Activated T-helper 9 cell treated with anti-CD3 and anti-CD28 coated beads, Interleukin-2, amount 50 U/mL, for 16 hours (primary cell): ENCODE measurements around the gene PGBD5.
"Not testable (repeated sequence)": the region's sequence is repeated elsewhere in the genome, so short reads cannot be mapped to it uniquely, and the experiment has no call there.

Experiments
- DNase-seq: peaks from one replicate; pipeline ENCODE4 v3.0.0-alpha.2; 2020; ENCODE audit warnings: low read depth

PGBD5 gene

DNA sequence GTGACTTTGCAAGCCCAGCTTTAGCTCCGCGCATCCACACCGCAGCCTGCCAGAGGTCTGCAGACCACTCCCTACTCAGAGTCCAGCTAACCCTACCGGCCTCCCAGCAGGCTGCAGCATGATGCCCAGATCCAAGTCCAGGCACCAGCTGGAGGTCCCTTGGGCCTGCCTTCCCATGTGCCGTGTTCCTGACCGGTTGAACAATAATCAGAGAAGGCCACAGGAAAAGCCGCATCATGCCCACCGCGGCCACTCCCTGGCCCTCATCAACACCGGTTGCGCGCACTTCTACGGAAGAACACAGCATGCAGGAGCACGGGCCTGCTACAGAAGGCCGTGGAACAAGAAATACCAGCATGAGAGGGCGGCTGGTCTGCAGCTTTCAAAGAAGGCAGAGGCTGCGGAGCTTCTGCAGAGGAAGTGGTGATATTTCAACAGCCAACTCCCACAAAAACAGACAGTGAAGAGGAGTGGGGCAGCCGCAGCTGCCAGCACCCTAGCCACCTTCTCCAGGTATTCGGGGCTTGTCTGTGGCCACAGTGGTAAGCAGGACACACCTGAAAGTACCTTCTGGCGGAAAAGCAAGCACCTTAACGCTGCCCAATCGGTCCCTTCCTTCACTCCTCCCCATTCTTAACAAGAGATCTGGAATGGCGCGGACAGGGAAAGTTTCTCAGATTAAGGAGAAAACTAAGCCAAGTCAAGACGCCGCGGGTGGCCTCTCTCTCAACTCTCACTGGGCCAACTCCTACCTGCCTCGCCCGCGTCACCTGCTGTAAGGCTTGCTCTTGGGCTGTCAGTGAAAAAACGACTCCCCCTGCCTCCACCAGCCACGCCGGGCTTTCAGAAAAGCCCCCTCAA, 1.5 kb downstream of the PGBD5 start:
- no peak for DNase-seq

DNA sequence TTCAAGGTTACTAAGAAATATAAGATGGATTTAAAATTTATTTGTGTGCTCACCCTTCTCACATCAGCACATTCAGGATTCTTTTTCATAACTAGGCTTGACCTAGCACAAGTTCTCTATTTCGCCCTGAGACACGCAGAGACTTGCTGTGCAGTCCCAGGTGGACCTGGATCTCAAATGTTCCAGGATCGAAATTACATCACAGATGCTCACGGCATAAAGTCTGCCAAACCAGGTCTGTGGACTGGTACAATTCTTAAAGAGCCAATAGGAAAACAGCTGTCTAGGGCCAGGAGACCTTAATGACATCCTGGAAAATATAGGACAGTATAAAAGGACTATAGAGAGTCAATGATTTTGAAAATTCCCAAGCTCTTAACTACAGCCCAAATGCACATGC, 2.2 kb downstream of the PGBD5 start:
- no peak for DNase-seq

DNA sequence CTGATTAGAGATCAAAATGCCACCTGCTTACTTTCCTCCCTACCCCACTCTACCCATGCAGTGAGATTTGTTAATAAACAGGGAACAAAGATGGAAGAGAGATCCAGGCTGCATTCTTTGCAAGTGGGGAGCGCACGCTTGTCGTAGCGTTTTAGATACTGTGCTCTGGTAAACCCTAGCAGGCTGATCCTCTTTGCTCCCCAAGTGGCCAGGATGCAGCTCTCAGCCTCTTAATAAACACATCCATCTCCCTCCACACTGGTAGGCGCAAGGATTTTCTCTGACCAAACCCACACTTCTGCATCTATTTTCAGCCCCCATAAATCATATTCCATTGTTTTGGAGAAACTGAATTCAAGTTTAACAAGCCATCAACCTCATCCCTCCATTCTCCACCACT, 2.9 kb downstream of the PGBD5 start:
- DNase-seq = no peak

DNA sequence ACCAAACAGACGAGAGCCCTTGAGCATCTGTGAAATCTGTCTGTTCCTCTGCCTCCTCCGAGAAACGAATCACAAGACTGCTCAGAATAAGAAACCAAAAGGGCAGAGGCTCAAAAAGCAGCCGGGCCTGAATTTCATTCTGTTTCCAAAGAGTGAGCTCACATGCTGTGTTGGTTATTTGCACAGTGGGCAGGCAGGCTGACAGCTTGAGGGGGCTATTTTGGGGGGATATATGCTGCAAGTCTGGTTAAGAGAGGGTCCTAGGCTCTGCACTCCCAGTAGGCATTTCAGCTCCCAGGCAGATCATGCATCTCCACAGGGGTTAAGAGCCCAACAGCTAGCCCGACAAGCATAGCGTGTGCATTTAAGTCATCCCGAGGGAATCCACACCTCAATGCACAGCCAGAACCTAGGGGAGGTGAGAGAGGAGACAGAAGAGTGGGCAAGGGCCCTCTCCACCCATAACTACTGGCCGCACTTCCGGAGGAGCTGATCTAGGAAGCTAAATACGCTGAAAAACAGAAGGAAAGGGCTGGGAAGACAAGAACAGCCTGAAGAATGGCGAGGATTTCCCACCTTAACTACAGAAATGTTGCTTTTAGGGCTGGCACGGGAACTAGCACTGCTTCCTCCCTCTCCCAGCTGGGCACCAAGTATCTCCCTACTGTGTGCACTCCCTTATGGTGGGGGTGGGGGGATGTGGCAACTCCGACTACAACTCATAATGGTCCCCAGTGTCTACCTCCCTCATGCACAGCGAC, 3.7 kb downstream of the PGBD5 start:
- no peak for DNase-seq

DNA sequence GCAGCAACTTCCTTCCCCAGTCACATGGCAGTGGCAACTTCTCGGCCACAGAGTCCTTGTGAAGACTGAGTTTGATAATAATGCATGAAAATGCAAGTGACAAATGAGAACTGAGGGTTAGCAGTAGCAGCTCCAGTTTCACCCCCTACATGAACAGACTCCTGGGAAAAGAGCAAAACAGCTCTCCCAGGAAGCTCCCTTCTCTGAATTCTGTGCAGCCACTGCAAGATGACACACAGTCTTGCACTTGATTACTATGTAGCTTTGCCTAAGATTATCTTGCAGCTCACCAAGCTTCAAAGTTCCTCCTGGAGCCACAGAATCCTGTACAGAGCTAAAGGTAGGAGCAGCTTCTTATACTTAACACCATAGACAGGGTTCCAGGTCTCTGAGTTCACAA, 4.7 kb downstream of the PGBD5 start:
- DNase-seq = no peak

DNA sequence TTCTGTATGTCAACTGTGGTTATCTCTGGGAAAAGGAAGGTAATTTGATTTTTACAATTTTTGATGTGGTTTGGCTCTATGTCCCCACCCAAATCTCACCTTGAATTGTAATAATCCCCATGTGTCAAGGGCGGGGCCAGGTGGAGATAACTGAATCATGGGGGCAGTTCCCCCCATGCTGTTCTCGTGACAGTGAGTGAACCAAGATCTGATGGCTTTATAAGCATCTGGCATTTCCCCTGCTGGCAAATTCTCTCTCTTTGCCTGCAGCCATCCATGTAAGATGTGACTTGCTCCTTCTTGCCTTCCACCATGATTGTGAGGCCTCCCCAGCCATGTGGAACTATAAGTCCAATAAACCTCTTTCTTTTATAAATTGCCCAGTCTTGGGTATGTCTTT, 5.8 kb downstream of the PGBD5 start:
- DNase-seq = not testable (repeated sequence)

DNA sequence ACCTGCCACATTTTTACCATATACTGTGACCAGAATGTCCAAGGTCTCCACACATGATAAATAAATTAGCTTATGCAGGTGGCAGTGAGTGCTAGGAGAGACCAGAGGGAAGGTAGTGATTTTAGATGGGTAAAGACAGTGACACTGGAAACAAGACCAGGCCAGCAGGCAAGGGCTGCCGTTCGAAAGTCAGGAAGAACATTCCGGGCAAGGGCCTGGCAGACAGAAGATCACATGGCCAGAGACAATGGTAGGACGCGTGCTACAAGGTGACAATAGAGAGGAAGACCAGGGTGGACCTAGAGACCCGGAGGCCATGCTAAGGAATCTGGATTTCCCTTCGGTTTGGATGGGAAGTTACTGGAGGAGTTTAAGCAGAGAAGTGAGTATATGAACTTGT, 9.7 kb downstream of the PGBD5 start:
- no peak for DNase-seq

GRCh38 chr1:230415405-230416132, 10.6 kb downstream of the PGBD5 start:
- no peak for DNase-seq

DNA sequence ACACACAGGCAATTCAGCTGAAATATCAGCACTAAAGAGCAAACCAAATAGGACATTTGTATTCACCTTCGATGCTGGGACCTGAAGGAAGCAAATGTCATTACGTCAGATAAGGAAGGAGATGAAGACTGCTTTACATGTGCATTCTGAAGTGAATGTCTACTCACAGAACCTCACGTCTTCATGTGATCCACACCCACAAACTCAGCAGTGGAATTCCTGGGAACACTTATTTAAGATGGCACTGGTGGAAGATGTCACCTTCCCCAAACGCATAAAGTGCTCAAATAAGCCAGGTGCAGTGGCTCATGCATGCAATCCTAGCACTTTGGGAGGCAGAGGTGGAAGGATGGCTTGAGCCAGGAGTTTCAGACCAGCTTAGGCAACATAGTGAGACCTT, 11.4 kb downstream of the PGBD5 start:
- DNase-seq = no peak

DNA sequence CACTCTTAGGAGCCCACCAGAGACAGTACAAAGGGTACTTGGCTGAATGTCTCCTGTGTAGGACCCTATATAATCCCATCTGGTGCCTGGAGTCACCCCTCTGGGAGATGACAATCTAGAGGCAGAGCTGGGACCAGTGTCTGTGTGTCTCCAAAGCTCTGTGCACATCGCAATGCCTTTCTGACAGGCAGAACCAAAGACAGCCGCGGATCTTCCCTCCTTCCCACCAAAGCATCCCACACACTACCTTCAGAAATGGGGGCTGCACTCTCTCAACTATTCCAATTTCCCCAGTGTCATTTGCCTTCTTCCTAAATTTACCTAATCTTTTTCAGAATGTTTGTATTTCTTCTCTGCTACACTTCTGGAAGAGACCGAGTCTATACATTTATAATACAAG, 12.0 kb downstream of the PGBD5 start:
- DNase-seq = no peak

DNA sequence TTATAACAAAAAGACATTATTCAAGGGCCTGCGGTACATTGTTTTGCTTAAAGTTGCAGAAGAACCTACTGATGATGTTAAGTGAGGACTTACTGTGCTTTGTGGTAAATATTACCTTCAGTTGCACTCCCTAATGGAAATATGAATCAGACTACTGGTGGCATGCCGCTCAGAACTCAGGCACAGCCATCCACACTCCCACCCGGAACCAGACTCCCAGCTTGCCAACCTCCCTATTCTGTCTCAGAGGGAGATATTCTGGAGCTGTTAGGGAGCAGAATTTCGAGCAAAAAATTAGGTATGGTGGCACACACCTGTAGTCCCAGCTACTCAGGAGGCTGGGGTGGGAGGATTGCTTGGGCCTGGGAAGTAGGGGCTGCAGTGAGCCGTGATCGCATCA, 13.1 kb downstream of the PGBD5 start:
- DNase-seq = no peak

- no peak for DNase-seq
Observed at GRCh38 chr1:230408971-230409370, 17.2 kb downstream of the PGBD5 start.

GRCh38 chr1:230407351-230407750, 18.8 kb downstream of the PGBD5 start:
- no peak for DNase-seq

DNA sequence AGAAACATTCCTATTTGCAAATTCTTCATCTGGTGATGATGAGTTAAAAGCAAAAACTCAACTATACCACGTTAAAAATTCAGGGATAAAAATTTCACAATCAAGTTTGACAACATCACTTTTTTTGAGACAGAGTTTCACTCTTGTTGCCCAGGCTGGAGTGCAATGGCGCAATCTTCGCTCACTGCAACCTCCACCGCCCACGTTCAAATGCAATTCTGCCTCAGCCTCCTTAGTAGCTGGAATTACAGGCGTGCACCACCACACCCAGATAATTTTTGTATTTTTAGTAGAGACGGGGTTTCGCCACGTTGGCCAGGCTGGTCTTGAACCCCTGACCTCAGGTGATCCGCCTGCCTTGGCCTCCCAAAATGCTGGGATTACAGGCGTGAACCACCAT, 19.4 kb downstream of the PGBD5 start:
- DNase-seq = not testable (repeated sequence)

GRCh38 chr1:230403442-230403841, 22.7 kb downstream of the PGBD5 start:
- DNase-seq = no peak

GRCh38 chr1:230401763-230402294, 24.3 kb downstream of the PGBD5 start:
- no peak for DNase-seq

DNA sequence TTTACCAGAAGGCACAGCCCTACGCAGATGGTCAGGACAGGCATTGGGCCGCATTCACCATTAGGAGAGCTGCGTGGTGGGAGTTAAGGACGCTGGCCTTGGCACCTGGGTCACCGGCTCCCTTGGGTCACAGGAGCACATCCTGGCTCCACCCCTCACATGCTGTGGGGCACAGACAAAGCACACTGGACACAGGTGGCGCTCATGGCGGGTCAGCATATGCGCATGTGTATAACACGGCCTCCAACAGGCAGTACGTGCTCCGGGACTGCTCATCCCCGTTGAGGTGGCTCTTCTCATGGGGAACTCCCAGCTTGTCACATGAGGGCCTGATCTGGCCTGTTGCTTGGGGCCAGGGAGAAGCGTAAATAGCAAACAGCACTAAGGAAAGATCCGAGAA, 25.0 kb downstream of the PGBD5 start:
- DNase-seq = no peak

- DNase-seq = no peak
Observed at GRCh38 chr1:230400007-230400344, 26.2 kb downstream of the PGBD5 start.

DNA sequence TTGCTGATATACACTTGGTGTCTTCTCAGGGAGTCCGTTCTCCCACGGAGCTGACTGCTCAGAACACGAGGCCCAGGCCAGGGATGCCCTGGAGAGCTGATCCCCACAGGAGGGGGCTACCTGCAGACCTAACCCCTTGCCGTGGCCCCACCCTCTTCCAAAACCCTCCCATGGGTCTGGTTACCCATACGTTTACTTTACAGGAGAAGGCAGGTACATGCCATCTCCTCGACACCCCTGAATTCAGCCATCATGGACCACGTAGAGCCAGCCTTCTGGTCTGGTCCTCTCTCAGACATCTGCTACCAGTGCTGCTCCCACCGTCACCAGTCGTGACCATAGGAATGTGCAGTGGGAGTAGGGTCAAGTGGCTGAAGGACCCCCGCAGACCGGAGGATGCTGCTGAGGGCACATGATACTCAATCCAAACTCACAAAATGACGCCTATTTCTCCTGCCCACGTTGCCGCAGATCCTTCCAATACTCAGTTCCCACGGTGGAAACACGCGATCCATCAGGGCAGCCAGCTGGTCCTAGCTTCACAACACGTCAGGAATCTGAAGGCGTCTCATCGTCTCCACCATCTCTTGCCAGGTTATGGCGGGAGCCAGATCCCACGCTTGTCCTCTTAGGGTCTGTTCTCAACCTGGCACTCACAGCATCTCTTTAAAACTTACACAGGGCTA, 26.7 kb downstream of the PGBD5 start:
- no peak for DNase-seq

DNA sequence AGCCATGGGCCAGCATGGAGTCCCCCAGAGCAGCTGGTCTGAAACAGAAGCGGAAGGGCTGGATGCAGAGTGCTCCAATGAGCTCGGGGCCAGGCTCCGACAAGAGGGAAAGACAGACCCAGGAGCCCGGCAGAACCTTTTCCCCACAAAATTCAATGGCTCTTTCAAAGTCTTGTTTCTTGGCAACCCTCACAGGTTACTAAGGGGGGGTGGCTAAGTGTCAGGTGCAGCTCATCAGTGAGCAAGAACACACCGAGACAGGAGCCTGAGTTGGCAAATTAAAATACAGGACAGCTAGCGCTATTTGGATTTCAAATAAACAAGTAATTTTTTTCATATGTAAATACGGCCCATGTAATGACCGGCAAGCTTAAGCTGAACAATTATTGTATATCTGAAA, 27.3 kb downstream of the PGBD5 start:
- DNase-seq = no peak

DNA sequence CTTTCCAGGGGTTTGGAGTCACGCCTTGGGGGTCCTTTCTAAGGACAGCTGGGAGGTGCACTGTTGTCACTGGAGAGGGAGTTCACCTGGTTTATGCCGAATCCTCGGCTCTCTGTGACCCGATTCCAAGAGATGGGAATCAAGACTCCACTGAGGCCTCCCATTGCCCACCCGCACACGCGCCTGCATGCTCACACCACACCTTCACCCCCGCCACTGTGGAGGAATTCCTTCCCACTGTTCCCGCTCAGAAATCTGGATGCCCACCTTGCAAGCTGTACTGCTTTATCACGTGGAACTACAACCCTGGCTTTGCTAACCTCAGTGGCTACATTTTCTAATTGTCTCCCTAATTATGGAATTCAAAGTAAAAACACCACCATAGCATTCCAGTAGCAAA, 29.2 kb downstream of the PGBD5 start:
- no peak for DNase-seq

- no peak for DNase-seq
Observed at GRCh38 chr1:230395932-230396331, 30.2 kb downstream of the PGBD5 start.
